Thoracic aorta (tissue), 2 donors: ENCODE data around the gene HMCES. TPM values are rescaled to one million over a fixed set of nuclear protein-coding genes. Genes with fewer than 3 reads are reported as not detected.

Experiments used
- ATAC-seq: fragments of 150-250 bp; one replicate; pipeline ENCODE4 v1.8.0; 2017; ENCODE audit warnings: low read depth; ENCODE audit not compliant: insufficient number of reproducible peaks, low FRiP score
- DNase-seq: peaks from one replicate; pipeline ENCODE4 v3.0.0-alpha.2; 2020; ENCODE audit warnings: low spot score
- H3K27ac ChIP-seq, 2 donors: fragments of 200-600 bp; sonication (generic); 1 replicate in 1 of 2; 2 replicates in 1 of 2; pipeline ENCODE4 v1.5.1; 2016; ENCODE audit warnings: mild to moderate bottlenecking in 2 of 2, moderate library complexity in 2 of 2
- H3K27me3 ChIP-seq: fragments of 200-600 bp; sonication (generic); replicated peaks from 2 replicates; pipeline ENCODE4 v1.6.0; 2016; ENCODE audit warnings: mild to moderate bottlenecking; ENCODE audit not compliant: insufficient read depth
- H3K36me3 ChIP-seq: fragments of 200-600 bp; sonication (generic); one replicate; pipeline ENCODE4 v1.5.1; 2016
- H3K4me1 ChIP-seq, 2 donors: fragments of 200-600 bp; sonication (generic); 1 replicate in 1 of 2; 2 replicates in 1 of 2; pipeline versions ENCODE4 v1.5.1 to v1.6.0; 2016; ENCODE audit warnings: low read depth in 2 of 2, mild to moderate bottlenecking in 1 of 2; ENCODE audit not compliant: control insufficient read depth in 1 of 2
- H3K4me3 ChIP-seq: fragments of 200-600 bp; sonication (generic); 2 replicates; pipeline ENCODE4 v1.5.1; 2016; ENCODE audit warnings: mild to moderate bottlenecking
- H3K9me3 ChIP-seq: fragments of 200-600 bp; sonication (generic); 2 replicates; pipeline ENCODE4 v1.5.1; 2016
- total RNA-seq, 2 donors: library from RNA; depleted of rRNA; stranded (reverse); fragments of >200 nt; gene quantifications; one replicate each; pipeline versions ENCODE4 v1.1.0 to v1.2.3, GENCODE V29; 2016
- TF ChIP-seq, protein P1 (sequence below): fragments of 200-600 bp; sonication (generic); IDR thresholded peaks from one replicate; pipeline ENCODE4 v1.5.1; 2019; ENCODE audit warnings: antibody characterized with exemption

The HMCES gene
- total RNA-seq, 2 donors from 2014 or later = 12.0 to 23.9 TPM

- Histone ChIP-seq H3K4me1 (no peaks in the 10 kb centered on the region), H3K27ac (no peak overlapping the region), H3K27me3 (no peaks in the 10 kb centered on the region), H3K36me3 (no peaks in the 10 kb centered on the region), H3K4me3 (no peak overlapping the region), H3K9me3 (no peaks in the 10 kb centered on the region)
- TF ChIP-seq, protein P1, sequence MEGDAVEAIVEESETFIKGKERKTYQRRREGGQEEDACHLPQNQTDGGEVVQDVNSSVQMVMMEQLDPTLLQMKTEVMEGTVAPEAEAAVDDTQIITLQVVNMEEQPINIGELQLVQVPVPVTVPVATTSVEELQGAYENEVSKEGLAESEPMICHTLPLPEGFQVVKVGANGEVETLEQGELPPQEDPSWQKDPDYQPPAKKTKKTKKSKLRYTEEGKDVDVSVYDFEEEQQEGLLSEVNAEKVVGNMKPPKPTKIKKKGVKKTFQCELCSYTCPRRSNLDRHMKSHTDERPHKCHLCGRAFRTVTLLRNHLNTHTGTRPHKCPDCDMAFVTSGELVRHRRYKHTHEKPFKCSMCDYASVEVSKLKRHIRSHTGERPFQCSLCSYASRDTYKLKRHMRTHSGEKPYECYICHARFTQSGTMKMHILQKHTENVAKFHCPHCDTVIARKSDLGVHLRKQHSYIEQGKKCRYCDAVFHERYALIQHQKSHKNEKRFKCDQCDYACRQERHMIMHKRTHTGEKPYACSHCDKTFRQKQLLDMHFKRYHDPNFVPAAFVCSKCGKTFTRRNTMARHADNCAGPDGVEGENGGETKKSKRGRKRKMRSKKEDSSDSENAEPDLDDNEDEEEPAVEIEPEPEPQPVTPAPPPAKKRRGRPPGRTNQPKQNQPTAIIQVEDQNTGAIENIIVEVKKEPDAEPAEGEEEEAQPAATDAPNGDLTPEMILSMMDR = no peak
- ATAC-seq (no peak), DNase-seq (no peak)
These were observed 74.9 kb downstream of the HMCES start for GRCh38 chr3:129353589-129353941.

Other genes with a start within 250 kb of the HMCES start
- gene GP9, start 218.1 kb upstream of the HMCES start, total RNA-seq = not detected
- 10 to 100 TPM; 26.4 to 53.5 TPM for gene RAB43, start 157.1 kb upstream of the HMCES start, total RNA-seq
- 10 to 100 TPM in 1 of 2 donors, 1 to 10 TPM in 1; 7.7 to 16.4 TPM for gene ISY1, start 117.8 kb upstream of the HMCES start, total RNA-seq
- 100 to 1,000 TPM; 308 to 459 TPM for gene CNBP, start 95.0 kb upstream of the HMCES start, total RNA-seq
- gene COPG1, start 29.3 kb upstream of the HMCES start, total RNA-seq = 100 to 1,000 TPM; 126 to 141 TPM
- under 1 TPM in 1 of 2 donors, not detected in 1; 0.68 TPM for gene EFCAB12, start 149.8 kb downstream of the HMCES start, total RNA-seq
- 10 to 100 TPM; 23.0 to 32.5 TPM for gene MBD4, start 161.1 kb downstream of the HMCES start, total RNA-seq
- 10 to 100 TPM; 50.1 to 61.9 TPM for gene IFT122, start 161.4 kb downstream of the HMCES start, total RNA-seq
- gene RHO, start 249.8 kb downstream of the HMCES start, total RNA-seq = not detected